Duodenal mucosa (tissue), 2 donors: ENCODE results near the gene AURKAIP1.

Experiments
- H3K27ac ChIP-seq: one replicate; pipeline ENCODE4 v1.7.0; 2013; ENCODE audit warnings: low read depth, low read length
- H3K27me3 ChIP-seq, 2 donors: one replicate each; pipeline ENCODE4 v1.7.0; 2013; ENCODE audit warnings: low read length in 2 of 2, control low read depth in 1 of 2; ENCODE audit not compliant: insufficient read depth in 2 of 2, control insufficient read depth in 1 of 2
- H3K36me3 ChIP-seq, 2 donors: one replicate each; pipeline ENCODE4 v1.7.0; 2013; ENCODE audit warnings: low read length in 2 of 2, control low read depth in 1 of 2; ENCODE audit not compliant: insufficient read depth in 2 of 2, control insufficient read depth in 1 of 2
- H3K4me1 ChIP-seq, 2 donors: one replicate each; pipeline ENCODE4 v1.7.0; 2013; ENCODE audit warnings: low read length in 2 of 2, control low read depth in 1 of 2; ENCODE audit not compliant: insufficient read depth in 2 of 2, control insufficient read depth in 1 of 2
- H3K4me3 ChIP-seq, 2 donors: one replicate each; pipeline ENCODE4 v1.7.0; 2013; ENCODE audit warnings: low read length in 2 of 2, low read depth in 1 of 2
- H3K9ac ChIP-seq, 2 donors: one replicate each; pipeline ENCODE4 v1.7.0; 2013; ENCODE audit warnings: low read length in 2 of 2, low read depth in 1 of 2
- H3K9me3 ChIP-seq, 2 donors: one replicate each; pipeline ENCODE4 v1.7.0; 2013; ENCODE audit warnings: low read length in 2 of 2, control low read depth in 1 of 2; ENCODE audit not compliant: control insufficient read depth in 1 of 2

The AURKAIP1 gene

GRCh38 chr1:1398677-1399186 lies 23.7 kb upstream of the AURKAIP1 start:
- peak overlapping the region; percentile 77 for H3K9ac ChIP-seq
- peak overlapping the region; percentile 70 for H3K27ac ChIP-seq
- H3K4me1 ChIP-seq, result peaks cover 29% of the 10 kb centered on the region in 2 donors
- peak overlapping the region; percentile 89 to 94 for H3K4me3 ChIP-seq
- H3K36me3 ChIP-seq, result peaks cover 39 to 62% of the 10 kb centered on the region in 2 donors
- no peaks in the 10 kb centered on the region for H3K27me3 ChIP-seq
- H3K9me3 ChIP-seq, result no peaks in the 10 kb centered on the region

GRCh38 chr1:1397839-1398523 lies 23.0 kb upstream of the AURKAIP1 start:
- peak overlapping the region; percentile 89 to 94 for H3K4me3 ChIP-seq
- no peaks in the 10 kb centered on the region for H3K27me3 ChIP-seq
- H3K36me3 ChIP-seq, result peaks cover 46 to 66% of the 10 kb centered on the region in 2 donors
- H3K27ac ChIP-seq, result no peak overlapping the region
- H3K4me1 ChIP-seq, result peaks cover 29% of the 10 kb centered on the region in 2 donors
- H3K9ac ChIP-seq, result peak overlapping the region; percentile 77
- no peaks in the 10 kb centered on the region for H3K9me3 ChIP-seq

- H3K9ac ChIP-seq, result no peak overlapping the region
- H3K36me3 ChIP-seq, result peaks cover 49 to 66% of the 10 kb centered on the region in 2 donors
- H3K4me3 ChIP-seq, result no peak overlapping the region
- H3K27me3 ChIP-seq, result no peaks in the 10 kb centered on the region
- no peaks in the 10 kb centered on the region for H3K9me3 ChIP-seq
- peaks cover 14 to 16% of the 10 kb centered on the region in 2 donors for H3K4me1 ChIP-seq
- H3K27ac ChIP-seq, result no peak overlapping the region
Measured at GRCh38 chr1:1395166-1395565, 20.2 kb upstream of the AURKAIP1 start.

GRCh38 chr1:1394116-1394515 lies 19.1 kb upstream of the AURKAIP1 start:
- Histone ChIP-seq H3K4me1 (peaks cover 11 to 12% of the 10 kb centered on the region in 2 donors), H3K27me3 (no peaks in the 10 kb centered on the region), H3K27ac (no peak overlapping the region), H3K36me3 (peaks cover 53 to 76% of the 10 kb centered on the region in 2 donors), H3K4me3 (no peak overlapping the region), H3K9me3 (no peaks in the 10 kb centered on the region), H3K9ac (no peak overlapping the region)

- Histone ChIP-seq H3K27me3 (no peaks in the 10 kb centered on the region), H3K4me3 (no peak overlapping the region), H3K36me3 (peaks cover 53 to 81% of the 10 kb centered on the region in 2 donors), H3K27ac (no peak overlapping the region), H3K4me1 (peaks cover 11 to 12% of the 10 kb centered on the region in 2 donors), H3K9me3 (no peaks in the 10 kb centered on the region), H3K9ac (no peak overlapping the region)
Measured at GRCh38 chr1:1393428-1393827, 18.4 kb upstream of the AURKAIP1 start.

- peaks cover 8 to 9% of the 10 kb centered on the region in 2 donors for H3K4me1 ChIP-seq
- no peaks in the 10 kb centered on the region for H3K9me3 ChIP-seq
- H3K9ac ChIP-seq, result no peak overlapping the region
- no peak overlapping the region for H3K27ac ChIP-seq
- no peaks in the 10 kb centered on the region for H3K27me3 ChIP-seq
- H3K4me3 ChIP-seq, result no peak overlapping the region
- peaks cover 54 to 86% of the 10 kb centered on the region in 2 donors for H3K36me3 ChIP-seq
Measured at GRCh38 chr1:1393014-1393413, 18.0 kb upstream of the AURKAIP1 start.

GRCh38 chr1:1391225-1391624 lies 16.2 kb upstream of the AURKAIP1 start:
- Histone ChIP-seq H3K27ac (no peak overlapping the region), H3K4me1 (no peaks in the 10 kb centered on the region), H3K36me3 (peaks cover 59 to 92% of the 10 kb centered on the region in 2 donors), H3K4me3 (no peak overlapping the region), H3K27me3 (no peaks in the 10 kb centered on the region), H3K9ac (no peak overlapping the region), H3K9me3 (no peaks in the 10 kb centered on the region)

GRCh38 chr1:1390675-1391074 lies 15.7 kb upstream of the AURKAIP1 start:
- no peaks in the 10 kb centered on the region for H3K4me1 ChIP-seq
- no peaks in the 10 kb centered on the region for H3K9me3 ChIP-seq
- H3K27ac ChIP-seq, result no peak overlapping the region
- H3K4me3 ChIP-seq, result no peak overlapping the region
- peaks cover 64 to 95% of the 10 kb centered on the region in 2 donors for H3K36me3 ChIP-seq
- no peak overlapping the region for H3K9ac ChIP-seq
- no peaks in the 10 kb centered on the region for H3K27me3 ChIP-seq

GRCh38 chr1:1388078-1388472 lies 13.1 kb upstream of the AURKAIP1 start:
- Histone ChIP-seq H3K4me1 (no peaks in the 10 kb centered on the region), H3K27ac (no peak overlapping the region), H3K9ac (no peak overlapping the region), H3K9me3 (no peaks in the 10 kb centered on the region), H3K36me3 (peaks cover 53 to 72% of the 10 kb centered on the region in 2 donors), H3K4me3 (no peak overlapping the region), H3K27me3 (no peaks in the 10 kb centered on the region)

GRCh38 chr1:1387098-1388077 lies 12.4 kb upstream of the AURKAIP1 start:
- Histone ChIP-seq H3K4me3 (no peak overlapping the region), H3K9ac (no peak overlapping the region), H3K27ac (no peak overlapping the region), H3K36me3 (peaks cover 46 to 66% of the 10 kb centered on the region in 2 donors), H3K4me1 (no peaks in the 10 kb centered on the region), H3K9me3 (no peaks in the 10 kb centered on the region), H3K27me3 (no peaks in the 10 kb centered on the region)
